ENCODE measurements around the gene CD200R1. TPM values are rescaled to one million over a fixed set of nuclear protein-coding genes. Genes with fewer than 3 reads are reported as not detected.

The CD200R1 gene
- total RNA-seq, 1 experiment from 2014 or later = not detected

DNA sequence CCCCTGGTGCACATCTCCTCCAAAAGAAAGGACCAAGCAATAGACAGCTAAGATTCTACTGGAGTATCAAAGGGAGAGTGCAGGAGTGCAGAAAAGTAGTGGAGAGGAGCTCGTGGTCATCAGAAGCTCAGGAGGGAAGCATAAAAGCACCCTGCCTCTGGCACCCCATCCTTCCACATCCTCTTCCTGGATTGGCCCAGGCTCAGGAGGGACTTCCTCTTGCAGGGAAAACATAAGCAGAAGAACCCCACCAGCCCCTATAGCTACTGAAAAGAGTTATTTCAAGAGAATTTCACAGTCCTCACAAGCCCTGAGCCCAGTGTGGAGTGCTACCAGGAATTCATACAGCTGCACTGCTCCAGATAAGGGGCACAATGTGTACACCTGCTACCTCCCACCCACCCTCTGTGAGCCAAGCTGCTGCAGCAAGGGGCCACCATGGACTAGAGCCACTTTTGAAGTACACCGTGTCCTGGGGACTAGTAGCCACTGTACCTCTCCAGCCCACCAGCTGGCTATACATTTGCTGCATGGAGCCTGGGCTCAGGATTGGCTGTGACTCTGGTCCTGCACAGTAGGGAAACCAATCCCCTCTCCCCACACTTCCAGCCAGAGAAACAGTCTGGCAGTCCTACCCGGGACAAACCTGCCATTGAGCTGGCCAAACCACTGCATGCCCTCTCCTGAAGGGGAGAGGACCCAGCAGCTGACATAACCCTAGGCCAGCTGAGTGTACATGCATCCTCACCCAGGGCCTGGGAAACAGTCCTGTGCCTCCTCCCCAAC, 43.0 kb downstream of the CD200R1 start:
- ChIA-PET CTCF (no interaction called here), RAD21 (ENCODE audit: low non-redundant PET in 1 of 2, low total read pairs in 2 of 2, uncharacterized antibody in 2 of 2, unreplicated experiment in 2 of 2) (no interaction called here), POLR2A (no interaction called here)
- intact Hi-C loops (cut with micrococcal nuclease) = no loop called here
- no peak overlapping the region for H3K4me2 ChIP-seq (ENCODE audit: low read length)
- no peak overlapping the region for H3K4me3 ChIP-seq (replicated peaks in 1 of 2; ENCODE audit: low read depth in 1 of 2, low read length in 2 of 2)
- no peaks in the 10 kb centered on the region; the same call in 1 of the 2 replicates for H3K9me2 ChIP-seq (ENCODE audit: insufficient read depth)
- ATAC-seq (no peak), DNase-seq (ENCODE audit: low read depth, low spot score) (no peak)
- TF ChIP-seq POLR2A (IDR thresholded peaks at IDR 0.05; ENCODE audit: borderline replicate concordance, extremely low read depth, insufficient read depth, insufficient read length) (no peak), FOSL1 (IDR thresholded peaks at IDR 0.05; ENCODE audit: low read depth) (no peak), JUND (IDR thresholded peaks at IDR 0.05) (no peak), TCF7L2 (IDR thresholded peaks at IDR 0.05; ENCODE audit: borderline replicate concordance, extremely low read depth, insufficient read depth, insufficient read length) (no peak), SIN3A (IDR thresholded peaks at IDR 0.05; ENCODE audit: low read depth) (no peak), POLR2AphosphoS5 (IDR thresholded peaks at IDR 0.05; ENCODE audit: low read depth, low read length) (no peak), YY1 (IDR thresholded peaks at IDR 0.05; ENCODE audit: extremely low read depth, insufficient replicate concordance, low read depth, low read length) (no peak), ELF1 (IDR thresholded peaks at IDR 0.05; ENCODE audit: borderline replicate concordance, low read depth) (no peak), EZH2phosphoT487 (IDR thresholded peaks at IDR 0.05; ENCODE audit: borderline replicate concordance) (no peak)
- TF ChIP-seq, protein P1, sequence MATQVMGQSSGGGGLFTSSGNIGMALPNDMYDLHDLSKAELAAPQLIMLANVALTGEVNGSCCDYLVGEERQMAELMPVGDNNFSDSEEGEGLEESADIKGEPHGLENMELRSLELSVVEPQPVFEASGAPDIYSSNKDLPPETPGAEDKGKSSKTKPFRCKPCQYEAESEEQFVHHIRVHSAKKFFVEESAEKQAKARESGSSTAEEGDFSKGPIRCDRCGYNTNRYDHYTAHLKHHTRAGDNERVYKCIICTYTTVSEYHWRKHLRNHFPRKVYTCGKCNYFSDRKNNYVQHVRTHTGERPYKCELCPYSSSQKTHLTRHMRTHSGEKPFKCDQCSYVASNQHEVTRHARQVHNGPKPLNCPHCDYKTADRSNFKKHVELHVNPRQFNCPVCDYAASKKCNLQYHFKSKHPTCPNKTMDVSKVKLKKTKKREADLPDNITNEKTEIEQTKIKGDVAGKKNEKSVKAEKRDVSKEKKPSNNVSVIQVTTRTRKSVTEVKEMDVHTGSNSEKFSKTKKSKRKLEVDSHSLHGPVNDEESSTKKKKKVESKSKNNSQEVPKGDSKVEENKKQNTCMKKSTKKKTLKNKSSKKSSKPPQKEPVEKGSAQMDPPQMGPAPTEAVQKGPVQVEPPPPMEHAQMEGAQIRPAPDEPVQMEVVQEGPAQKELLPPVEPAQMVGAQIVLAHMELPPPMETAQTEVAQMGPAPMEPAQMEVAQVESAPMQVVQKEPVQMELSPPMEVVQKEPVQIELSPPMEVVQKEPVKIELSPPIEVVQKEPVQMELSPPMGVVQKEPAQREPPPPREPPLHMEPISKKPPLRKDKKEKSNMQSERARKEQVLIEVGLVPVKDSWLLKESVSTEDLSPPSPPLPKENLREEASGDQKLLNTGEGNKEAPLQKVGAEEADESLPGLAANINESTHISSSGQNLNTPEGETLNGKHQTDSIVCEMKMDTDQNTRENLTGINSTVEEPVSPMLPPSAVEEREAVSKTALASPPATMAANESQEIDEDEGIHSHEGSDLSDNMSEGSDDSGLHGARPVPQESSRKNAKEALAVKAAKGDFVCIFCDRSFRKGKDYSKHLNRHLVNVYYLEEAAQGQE (IDR thresholded peaks at IDR 0.05; ENCODE audit: low read depth) = no peak
- TF ChIP-seq, protein P2, sequence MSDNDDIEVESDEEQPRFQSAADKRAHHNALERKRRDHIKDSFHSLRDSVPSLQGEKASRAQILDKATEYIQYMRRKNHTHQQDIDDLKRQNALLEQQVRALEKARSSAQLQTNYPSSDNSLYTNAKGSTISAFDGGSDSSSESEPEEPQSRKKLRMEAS (IDR thresholded peaks at IDR 0.05) = no peak
- TF ChIP-seq, protein P3, sequence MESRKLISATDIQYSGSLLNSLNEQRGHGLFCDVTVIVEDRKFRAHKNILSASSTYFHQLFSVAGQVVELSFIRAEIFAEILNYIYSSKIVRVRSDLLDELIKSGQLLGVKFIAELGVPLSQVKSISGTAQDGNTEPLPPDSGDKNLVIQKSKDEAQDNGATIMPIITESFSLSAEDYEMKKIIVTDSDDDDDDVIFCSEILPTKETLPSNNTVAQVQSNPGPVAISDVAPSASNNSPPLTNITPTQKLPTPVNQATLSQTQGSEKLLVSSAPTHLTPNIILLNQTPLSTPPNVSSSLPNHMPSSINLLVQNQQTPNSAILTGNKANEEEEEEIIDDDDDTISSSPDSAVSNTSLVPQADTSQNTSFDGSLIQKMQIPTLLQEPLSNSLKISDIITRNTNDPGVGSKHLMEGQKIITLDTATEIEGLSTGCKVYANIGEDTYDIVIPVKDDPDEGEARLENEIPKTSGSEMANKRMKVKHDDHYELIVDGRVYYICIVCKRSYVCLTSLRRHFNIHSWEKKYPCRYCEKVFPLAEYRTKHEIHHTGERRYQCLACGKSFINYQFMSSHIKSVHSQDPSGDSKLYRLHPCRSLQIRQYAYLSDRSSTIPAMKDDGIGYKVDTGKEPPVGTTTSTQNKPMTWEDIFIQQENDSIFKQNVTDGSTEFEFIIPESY (IDR thresholded peaks at IDR 0.05; ENCODE audit: extremely low read depth, insufficient replicate concordance, low read length) = no peak
- H3K4me1 ChIP-seq (ENCODE audit: control insufficient read depth in 1 of 2, insufficient read depth in 2 of 2, low read length in 2 of 2) = no peaks in the 10 kb centered on the region
- no TSS peak for BruUV-seq (replicated peaks)
- H3K9ac ChIP-seq (ENCODE audit: low read length) = no peak overlapping the region
- no peak overlapping the region for H3K27ac ChIP-seq (ENCODE audit: low read depth, low read length)
- no peaks in the 10 kb centered on the region for H3K79me2 ChIP-seq (ENCODE audit: insufficient read depth, low read length)
- no peaks in the 10 kb centered on the region for H3K9me3 ChIP-seq (ENCODE audit: control insufficient read depth in 1 of 2, insufficient read depth in 1 of 2, low read depth in 1 of 2, low read length in 2 of 2)
- no peak overlapping the region for H2AFZ ChIP-seq (ENCODE audit: low read depth, low read length, poor library complexity, severe bottlenecking)
- no peaks in the 10 kb centered on the region for H4K20me1 ChIP-seq (ENCODE audit: insufficient read depth)
- H3K27me3 ChIP-seq (ENCODE audit: insufficient read depth, low read length) = no peaks in the 10 kb centered on the region
- no peaks in the 10 kb centered on the region for H3K36me3 ChIP-seq (ENCODE audit: control insufficient read depth in 1 of 2, insufficient read depth in 2 of 2, low read length in 2 of 2)

Measured in HCT116 (cell line).